Activated CD4-positive, alpha-beta T cell treated with anti-CD3 and anti-CD28 coated beads, Interleukin-2, amount 10 ng/mL, durations not matched to agents 7 days and 5 days (primary cell): ENCODE data around the gene AQP6. TPM values are rescaled to one million over a fixed set of nuclear protein-coding genes. Genes with fewer than 3 reads are reported as not detected.

Experiments
- CTCF ChIA-PET: fragments of 350-600 bp; sonication (Branson Sonifier 250); formaldehyde crosslinking; loops from one replicate; lab custom pipeline; 2021; ENCODE audit warnings: antibody characterized with exemption; lab: Charles Lee
- POLR2A ChIA-PET: fragments of 350-600 bp; sonication (Branson Sonifier 250); formaldehyde crosslinking; loops from one replicate; lab custom pipeline; 2021; ENCODE audit warnings: antibody characterized with exemption; lab: Charles Lee
- DNase-seq: peaks from one replicate; pipeline ENCODE4 v3.0.0-alpha.2; 2020
- H3K27ac Mint-ChIP-seq: one replicate; pipeline ENCODE4 v1.8.0; 2021; ENCODE audit warnings: mild to moderate bottlenecking, moderate library complexity, mixed read lengths
- H3K27me3 Mint-ChIP-seq: one replicate; pipeline ENCODE4 v1.8.0; 2021; ENCODE audit warnings: mixed read lengths
- H3K36me3 Mint-ChIP-seq: one replicate; pipeline ENCODE4 v1.8.0; 2021; ENCODE audit warnings: low read depth, mixed read lengths
- H3K4me1 Mint-ChIP-seq: one replicate; pipeline ENCODE4 v1.8.0; 2021; ENCODE audit warnings: mixed read lengths
- H3K4me3 Mint-ChIP-seq: one replicate; pipeline ENCODE4 v1.8.0; 2021; ENCODE audit warnings: mild to moderate bottlenecking, moderate library complexity, mixed read lengths
- H3K9me3 Mint-ChIP-seq: one replicate; pipeline ENCODE4 v1.8.0; 2021; ENCODE audit warnings: mixed read lengths
- total RNA-seq, 2 experiments: library from RNA; stranded (reverse); gene quantifications; one replicate each; pipeline ENCODE4 v1.2.3, GENCODE V29; 2021

Gene AQP6
- total RNA-seq, 2 experiments from 2014 or later, result not detected

GRCh38 chr12:50022903-50023302 lies 50.2 kb downstream of the AQP6 start:
- Mint-ChIP-seq H3K27me3 (no peaks in the 10 kb centered on the region), H3K36me3 (peaks cover 37% of the 10 kb centered on the region), H3K27ac (no peak overlapping the region), H3K4me3 (peak overlapping the region; percentile 91), H3K4me1 (peaks cover 53% of the 10 kb centered on the region), H3K9me3 (peaks cover 2% of the 10 kb centered on the region)
- DNase-seq, result no peak
- CTCF ChIA-PET, result interaction anchor here (1.9 kb wide), 1 partner anchor 16 kb away, joined by 5 read pairs; no protein-coding TSS in a partner anchor
- POLR2A ChIA-PET, result no interaction called here

- CTCF ChIA-PET, result interaction anchor here (1.3 to 1.9 kb wide), 3 partner anchors 15 to 32 kb away, joined by 3 to 8 read pairs (median 5); no protein-coding TSS in a partner anchor
- peaks cover 45% of the 10 kb centered on the region for H3K4me1 Mint-ChIP-seq
- POLR2A ChIA-PET, result no interaction called here
Observed at GRCh38 chr12:50024227-50024626, 51.5 kb downstream of the AQP6 start.

GRCh38 chr12:50024805-50025186 lies 52.0 kb downstream of the AQP6 start:
- peak overlapping the region; percentile 98 for H3K27ac Mint-ChIP-seq
- ChIA-PET POLR2A (no interaction called here), CTCF (interaction anchor here (0.6 to 1.9 kb wide), 8 partner anchors 13 to 932 kb away, joined by 3 to 11 read pairs (median 4); no protein-coding TSS in a partner anchor)
- peaks cover 32% of the 10 kb centered on the region for H3K36me3 Mint-ChIP-seq
- no peaks in the 10 kb centered on the region for H3K27me3 Mint-ChIP-seq
- H3K4me3 Mint-ChIP-seq, result peak overlapping the region; percentile 91
- H3K9me3 Mint-ChIP-seq, result peaks cover 2% of the 10 kb centered on the region
- H3K4me1 Mint-ChIP-seq, result peaks cover 44% of the 10 kb centered on the region
- DNase-seq, result no peak

More at GRCh38 chr12:50024227-50024626, 51.5 kb downstream of the AQP6 start:
- Mint-ChIP-seq H3K9me3 (peaks cover 2% of the 10 kb centered on the region), H3K27ac (peak overlapping the region; percentile 98), H3K4me3 (peak overlapping the region; percentile 91), H3K27me3 (no peaks in the 10 kb centered on the region), H3K36me3 (peaks cover 33% of the 10 kb centered on the region)
- no peak for DNase-seq

GRCh38 chr12:50025187-50026059 lies 52.7 kb downstream of the AQP6 start, which contains the start of gene RACGAP1:
TSS of gene RACGAP1 (minus strand) at chr12:50025494. CDS start at chr12:50016715, 8,779 bp downstream.
- H3K9me3 Mint-ChIP-seq, result peaks cover 2% of the 10 kb centered on the region
- POLR2A ChIA-PET, result no interaction called here
- H3K36me3 Mint-ChIP-seq, result peaks cover 32% of the 10 kb centered on the region
- peaks cover 43% of the 10 kb centered on the region for H3K4me1 Mint-ChIP-seq
- H3K27me3 Mint-ChIP-seq, result no peaks in the 10 kb centered on the region
- peak within 1 kb of the TSS; percentile 98 for H3K27ac Mint-ChIP-seq
- H3K4me3 Mint-ChIP-seq, result peak within 1 kb of the TSS; percentile 91
- CTCF ChIA-PET, result interaction anchor here (0.6 to 1.9 kb wide), 11 partner anchors 9 to 933 kb away, joined by 3 to 11 read pairs (median 4); no protein-coding TSS in a partner anchor
- DNase-seq, result peak; percentile 99

GRCh38 chr12:50026691-50027090 lies 53.9 kb downstream of the AQP6 start:
- Mint-ChIP-seq H3K4me3 (no peak overlapping the region), H3K27ac (no peak overlapping the region), H3K4me1 (peaks cover 33% of the 10 kb centered on the region), H3K27me3 (peaks cover 3% of the 10 kb centered on the region), H3K9me3 (peaks cover 2% of the 10 kb centered on the region), H3K36me3 (peaks cover 27% of the 10 kb centered on the region)
- DNase-seq, result no peak
- ChIA-PET CTCF (interaction anchor here (1.4 to 1.9 kb wide), 3 partner anchors 12 to 81 kb away, joined by 4 to 11 read pairs (median 5); no protein-coding TSS in a partner anchor), POLR2A (no interaction called here)

Other genes starting within 250 kb of the AQP6 start
- 100 to 1,000 TPM; 426 to 442 TPM for gene TMBIM6, start 231.4 kb upstream of the AQP6 start, total RNA-seq
- 1 to 10 TPM; 4.0 to 4.5 TPM for gene NCKAP5L, start 144.5 kb upstream of the AQP6 start, total RNA-seq
- 1 to 10 TPM; 7.7 to 8.7 TPM for gene BCDIN3D, start 129.8 kb upstream of the AQP6 start, total RNA-seq
- under 1 TPM; 0.33 to 0.50 TPM for gene FAIM2, start 69.0 kb upstream of the AQP6 start, total RNA-seq
- not detected for gene AQP2, start 22.2 kb upstream of the AQP6 start, total RNA-seq
- gene AQP5, start 11.1 kb upstream of the AQP6 start, total RNA-seq, result not detected
- gene RACGAP1, start 52.5 kb downstream of the AQP6 start, total RNA-seq, result 100 to 1,000 TPM; 177 to 183 TPM
- 10 to 100 TPM in 1 of 2 experiments, 1 to 10 TPM in 1; 8.7 to 10.1 TPM for gene ASIC1, start 84.6 kb downstream of the AQP6 start, total RNA-seq
- gene SMARCD1, start 112.4 kb downstream of the AQP6 start, total RNA-seq, result 10 to 100 TPM; 62.3 to 88.6 TPM
- gene GPD1, start 131.1 kb downstream of the AQP6 start, total RNA-seq, result under 1 TPM; 0.25 to 0.37 TPM
- gene COX14, start 139.3 kb downstream of the AQP6 start, total RNA-seq, result 10 to 100 TPM; 31.6 to 47.9 TPM
- gene CERS5, start 194.4 kb downstream of the AQP6 start, total RNA-seq, result 10 to 100 TPM; 49.2 to 59.2 TPM